Gastrocnemius medialis (tissue), 4 donors: ENCODE data around the gene GRIA4.

Experiments used
- POLR2A ChIP-seq, 2 donors: fragments of 450-650 bp; IDR thresholded peaks; one replicate each; pipeline ENCODE4 v1.6.1; 2017; ENCODE audit warnings: antibody characterized with exemption in 2 of 2, mild to moderate bottlenecking in 2 of 2, moderate library complexity in 2 of 2
- TF ChIP-seq, protein P1 (sequence below), 5 experiments: fragments of 450-650 bp in 3 of 5; fragments of 200-600 bp in 2 of 5; sonication (generic) in 2 of 5; IDR thresholded peaks in 4 of 5; conservative IDR thresholded peaks in 1 of 5; 1 replicate in 4 of 5; 2 replicates in 1 of 5; pipeline ENCODE4 v1.5.1; 2016 to 2019; ENCODE audit warnings: antibody characterized with exemption in 5 of 5, mild to moderate bottlenecking in 3 of 5, moderate library complexity in 3 of 5

DNA sequence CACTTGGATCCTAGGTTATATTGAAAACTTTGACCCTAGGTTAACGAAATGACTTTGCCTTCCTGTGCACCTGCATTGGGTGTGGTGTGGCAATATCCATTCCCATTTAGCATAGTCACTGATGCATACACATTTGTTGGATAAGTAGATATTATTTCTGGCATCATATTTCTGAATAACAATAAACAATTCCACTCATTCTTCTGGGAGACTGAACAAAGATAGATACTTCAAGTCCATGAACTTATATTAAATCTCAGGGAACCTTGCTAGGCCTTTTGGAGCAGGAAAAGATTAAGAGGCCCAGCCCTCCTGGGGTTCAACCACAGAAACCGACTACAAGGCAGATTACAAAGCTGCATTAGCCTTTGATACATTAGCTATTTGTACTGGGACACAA is 293.2 kb downstream of the GRIA4 start:
- TF ChIP-seq, protein P1, sequence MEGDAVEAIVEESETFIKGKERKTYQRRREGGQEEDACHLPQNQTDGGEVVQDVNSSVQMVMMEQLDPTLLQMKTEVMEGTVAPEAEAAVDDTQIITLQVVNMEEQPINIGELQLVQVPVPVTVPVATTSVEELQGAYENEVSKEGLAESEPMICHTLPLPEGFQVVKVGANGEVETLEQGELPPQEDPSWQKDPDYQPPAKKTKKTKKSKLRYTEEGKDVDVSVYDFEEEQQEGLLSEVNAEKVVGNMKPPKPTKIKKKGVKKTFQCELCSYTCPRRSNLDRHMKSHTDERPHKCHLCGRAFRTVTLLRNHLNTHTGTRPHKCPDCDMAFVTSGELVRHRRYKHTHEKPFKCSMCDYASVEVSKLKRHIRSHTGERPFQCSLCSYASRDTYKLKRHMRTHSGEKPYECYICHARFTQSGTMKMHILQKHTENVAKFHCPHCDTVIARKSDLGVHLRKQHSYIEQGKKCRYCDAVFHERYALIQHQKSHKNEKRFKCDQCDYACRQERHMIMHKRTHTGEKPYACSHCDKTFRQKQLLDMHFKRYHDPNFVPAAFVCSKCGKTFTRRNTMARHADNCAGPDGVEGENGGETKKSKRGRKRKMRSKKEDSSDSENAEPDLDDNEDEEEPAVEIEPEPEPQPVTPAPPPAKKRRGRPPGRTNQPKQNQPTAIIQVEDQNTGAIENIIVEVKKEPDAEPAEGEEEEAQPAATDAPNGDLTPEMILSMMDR (IDR thresholded peaks at IDR 0.05 in 4 of 5, conservative IDR thresholded peaks at IDR 0.05 in 1 of 5): no peak
- TF ChIP-seq POLR2A (IDR thresholded peaks at IDR 0.05): no peak
